ENCODE measurements around the gene SFXN1.
"Not testable (repeated sequence)": the region's sequence is repeated elsewhere in the genome, so short reads cannot be mapped to it uniquely, and the experiment has no call there.

- TF ChIP-seq CTCF (IDR thresholded peaks at IDR 0.05 in 8 of 11, conservative IDR thresholded peaks at IDR 0.05 in 3 of 11); POLR2A (IDR thresholded peaks at IDR 0.05); POLR2AphosphoS5 (IDR thresholded peaks at IDR 0.05): not testable (repeated sequence)
Observed at GRCh38 chr5:175454338-175454737, 24.0 kb upstream of the SFXN1 start.

Data from spleen (tissue), 7 donors.